ENCODE measurements around the gene KCNC4. TPM values are rescaled to one million over a fixed set of nuclear protein-coding genes. Genes with fewer than 3 reads are reported as not detected.

The KCNC4 gene
- total RNA-seq, 1 experiment from 2014 or later, result 0.61 TPM

Other genes starting within 250 kb of the KCNC4 start
- gene AHCYL1, start 225.5 kb upstream of the KCNC4 start, total RNA-seq (2014; rRNA removed; shearing (Covaris generic)), result 41.5 and 44.4 TPM in 2 replicates
- 30.3 and 35.1 TPM in 2 replicates for gene STRIP1, start 175.7 kb upstream of the KCNC4 start, total RNA-seq (2014; rRNA removed; shearing (Covaris generic))
- gene ALX3, start 139.6 kb upstream of the KCNC4 start, total RNA-seq (2014; rRNA removed; shearing (Covaris generic)), result not detected in 2 replicates
- not detected in 2 replicates for gene UBL4B, start 97.9 kb upstream of the KCNC4 start, total RNA-seq (2014; rRNA removed; shearing (Covaris generic))
- not detected in 2 replicates for gene SLC6A17, start 59.8 kb upstream of the KCNC4 start, total RNA-seq (2014; rRNA removed; shearing (Covaris generic))
- 56.5 and 66.1 TPM in 2 replicates for gene RBM15, start 129.1 kb downstream of the KCNC4 start, total RNA-seq (2014; rRNA removed; shearing (Covaris generic))
- 4.7 and 4.9 TPM in 2 replicates for gene SLC16A4, start 180.7 kb downstream of the KCNC4 start, total RNA-seq (2014; rRNA removed; shearing (Covaris generic))
- 138 and 141 TPM in 2 replicates for gene LAMTOR5, start 197.4 kb downstream of the KCNC4 start, total RNA-seq (2014; rRNA removed; shearing (Covaris generic))
- gene PROK1, start 240.8 kb downstream of the KCNC4 start, total RNA-seq (2014; rRNA removed; shearing (Covaris generic)), result not detected in 2 replicates